HG02588 (cell line): ENCODE results near the gene JPH4.

ENCODE experiments used
- ATAC-seq: cut with Tn5 transposase; IDR thresholded peaks from one replicate; pipeline ENCODE4 v1.9.1; 2021; ENCODE audit warnings: mild to moderate bottlenecking, moderate library complexity; ENCODE audit not compliant: unreplicated experiment

Gene JPH4

DNA sequence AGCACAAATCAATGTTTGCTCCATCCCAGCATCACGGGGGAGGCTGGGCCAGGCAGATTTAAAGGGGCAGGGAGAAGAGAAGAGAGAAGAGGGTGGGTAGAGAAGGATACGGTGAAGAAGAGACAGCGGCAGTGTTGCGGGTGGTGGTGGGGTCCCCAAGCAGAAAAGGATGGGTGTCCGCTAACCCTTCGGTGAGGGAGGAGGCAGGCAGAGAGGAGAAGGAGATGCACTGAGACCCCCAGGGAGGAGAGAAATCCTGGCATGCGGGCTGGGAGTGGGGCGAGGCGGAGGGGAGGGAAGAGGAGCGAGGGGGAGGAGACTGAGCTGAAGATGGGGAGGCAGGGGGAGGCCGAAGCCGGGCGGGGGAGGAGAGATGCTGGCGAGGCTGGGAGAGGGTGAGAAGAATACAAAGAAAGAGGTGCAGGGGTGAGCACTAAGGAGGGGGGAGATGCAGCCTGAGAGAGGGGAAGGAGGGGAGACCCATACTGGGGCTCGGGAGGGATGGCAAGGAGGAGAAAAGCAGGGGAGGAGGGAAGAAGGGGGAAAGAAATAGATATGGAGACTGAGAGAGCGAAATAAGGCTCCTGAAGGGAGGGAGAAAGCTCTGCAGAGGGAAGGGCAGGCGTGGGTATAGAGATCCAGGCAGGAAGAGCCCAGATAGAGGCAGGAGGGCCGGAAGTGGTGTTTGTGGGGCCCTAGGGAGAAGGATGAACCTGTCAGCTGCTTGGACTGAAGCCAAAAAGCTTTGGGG lies at the start of gene JPH4:
TSS of gene JPH4 (minus strand) at position 231 of the 751 bp plus-strand sequence. CDS start 1,337 bp downstream, outside the sequence.
- ATAC-seq: no peak

GRCh38 chr14:23627961-23628360 lies 49.4 kb upstream of the JPH4 start:
- no peak for ATAC-seq

DNA sequence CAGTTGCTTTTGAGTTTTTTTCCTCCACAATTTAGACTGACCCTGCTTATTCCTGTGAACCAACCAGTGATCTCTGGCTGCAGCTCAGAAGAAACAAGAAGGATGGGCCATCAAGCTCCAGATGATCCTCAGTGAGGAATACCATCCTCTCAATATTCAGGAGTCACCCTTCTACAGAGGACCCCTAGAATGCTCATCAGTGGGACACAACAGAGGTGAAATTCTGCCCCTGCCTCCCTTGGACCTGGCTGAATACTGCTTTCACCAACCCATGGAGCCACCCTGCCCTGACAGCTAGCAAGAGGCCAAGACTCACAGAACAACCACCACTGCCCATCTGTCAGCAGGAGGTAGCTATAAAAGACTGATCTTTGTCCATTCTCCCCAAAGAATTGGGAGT lies 48.4 kb upstream of the JPH4 start:
- ATAC-seq: no peak

GRCh38 chr14:23624830-23625404 lies 46.3 kb upstream of the JPH4 start:
- ATAC-seq: no peak

DNA sequence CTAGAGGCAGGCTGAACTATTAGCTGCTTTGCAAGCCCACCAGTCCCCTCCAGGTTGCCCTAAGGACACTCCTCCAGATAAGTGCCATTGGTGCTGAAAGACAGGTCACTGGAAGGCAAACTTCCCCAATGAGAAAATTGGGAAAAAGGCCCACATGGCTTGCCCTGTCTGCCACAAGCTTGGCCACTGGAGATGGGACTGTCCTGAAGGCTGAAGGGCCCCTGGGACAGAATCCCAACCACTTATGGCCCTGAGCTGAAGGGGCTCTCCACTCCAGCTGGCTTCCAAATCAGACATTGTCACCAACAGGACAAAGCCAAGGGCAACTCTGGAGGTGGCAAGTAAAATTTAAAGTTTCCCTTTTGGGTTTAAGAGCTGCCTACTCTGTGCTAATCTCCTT lies 45.4 kb upstream of the JPH4 start:
- ATAC-seq: no peak

GRCh38 chr14:23622990-23623389 lies 44.4 kb upstream of the JPH4 start:
- ATAC-seq: no peak

- ATAC-seq: no peak
Observed at GRCh38 chr14:23621932-23622730, 43.5 kb upstream of the JPH4 start.

DNA sequence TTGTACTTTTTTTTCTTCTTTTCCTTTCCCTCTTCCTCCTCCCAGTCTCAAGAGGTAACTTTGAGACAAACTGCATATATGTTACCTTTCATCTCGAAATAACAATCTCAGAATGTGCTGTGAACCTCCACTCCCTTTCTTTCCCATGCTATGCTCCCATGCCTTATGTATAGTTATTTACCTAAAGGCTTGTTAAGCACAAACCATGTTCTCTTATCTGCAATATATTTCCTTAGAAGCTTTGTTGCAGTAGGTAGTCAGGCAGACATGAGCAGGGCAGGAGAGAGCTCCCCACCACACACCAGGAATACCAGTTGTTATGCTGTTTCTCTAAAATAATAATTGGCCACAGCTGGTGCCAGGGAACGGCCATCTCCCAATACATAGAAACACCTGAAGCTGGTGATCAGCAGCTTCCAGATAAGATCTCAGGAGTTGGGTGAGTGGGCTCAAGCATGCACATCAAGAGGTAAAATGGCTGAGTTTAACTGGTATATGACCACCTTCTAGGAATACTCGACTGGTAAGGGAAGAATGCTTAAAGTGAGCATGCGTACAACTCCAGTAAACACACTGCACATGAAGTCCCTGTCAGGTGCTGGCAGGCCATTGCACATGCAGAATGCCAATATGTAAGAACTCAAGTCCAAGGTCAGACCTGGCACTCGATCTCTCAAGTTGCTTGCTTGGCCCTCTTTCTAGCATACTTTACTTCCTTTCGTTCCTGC lies 42.8 kb upstream of the JPH4 start:
- ATAC-seq: no peak

DNA sequence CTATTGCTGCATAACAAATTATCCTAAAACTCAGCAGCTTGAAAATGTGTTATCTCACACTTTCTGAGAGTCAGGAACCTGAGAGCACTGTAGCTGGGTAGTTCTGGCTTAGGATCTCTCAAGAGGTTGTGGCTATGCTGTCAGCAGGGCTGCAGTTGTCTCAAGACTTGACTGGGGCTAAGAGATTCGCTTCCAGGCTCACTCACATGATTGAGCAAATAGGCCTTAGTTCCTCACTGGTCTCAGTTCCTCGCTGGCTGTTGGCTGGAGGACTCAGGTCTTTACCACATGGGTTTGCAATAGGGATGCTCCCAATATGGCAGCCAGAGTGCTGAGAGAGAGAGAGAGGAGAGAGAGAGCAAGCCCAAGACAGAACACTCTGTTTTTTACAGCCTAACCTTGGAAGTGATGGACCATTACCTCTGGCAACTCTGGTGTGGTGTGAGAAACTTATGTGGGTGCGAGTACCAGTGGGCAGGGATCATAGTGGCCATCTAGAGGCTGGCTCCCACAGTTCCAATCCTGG lies 41.6 kb upstream of the JPH4 start:
- ATAC-seq: no peak

GRCh38 chr14:23618415-23618988 lies 39.9 kb upstream of the JPH4 start:
- ATAC-seq: no peak

- no peak for ATAC-seq
Observed at GRCh38 chr14:23617539-23617938, 38.9 kb upstream of the JPH4 start.

DNA sequence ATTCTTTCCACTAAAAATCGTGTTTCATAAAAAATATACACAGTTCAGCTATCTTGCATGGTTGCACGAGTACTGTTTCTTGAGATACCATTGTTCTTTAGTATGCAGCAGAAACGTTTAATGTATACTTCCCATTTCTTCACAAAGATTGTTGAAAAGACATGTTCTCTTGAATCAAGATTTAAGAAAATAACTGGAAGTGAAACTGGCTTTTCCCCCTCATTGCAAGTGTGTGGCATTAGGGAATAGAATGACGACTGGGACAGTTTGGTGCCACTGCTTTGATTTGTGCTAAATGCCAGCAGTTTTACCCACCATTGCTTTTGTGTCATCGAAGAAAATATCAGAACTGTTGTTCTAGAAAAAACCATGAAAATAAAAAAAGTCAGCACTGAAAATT lies 37.3 kb upstream of the JPH4 start:
- no peak for ATAC-seq

DNA sequence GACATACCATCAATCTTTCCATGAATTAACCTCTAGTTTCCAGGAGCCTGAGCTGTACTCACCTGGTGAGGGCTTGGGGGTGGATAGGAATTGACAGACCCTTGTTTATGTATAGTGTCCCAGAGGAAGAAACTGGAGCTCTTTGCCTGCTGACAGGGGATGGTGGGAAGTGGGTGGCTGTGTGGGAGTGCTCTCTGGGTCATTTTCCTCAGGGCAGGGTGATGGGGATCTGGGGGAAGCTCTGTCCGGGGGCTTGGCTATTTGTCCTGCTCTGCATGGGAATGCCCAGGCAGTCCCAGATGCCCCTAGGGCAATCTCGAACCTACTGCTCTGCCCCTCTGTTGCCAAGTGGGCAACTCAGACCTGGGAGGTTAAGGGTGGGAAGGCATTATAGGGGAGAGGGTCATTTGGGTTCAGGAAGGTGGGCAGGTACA lies 35.8 kb upstream of the JPH4 start:
- no peak for ATAC-seq

DNA sequence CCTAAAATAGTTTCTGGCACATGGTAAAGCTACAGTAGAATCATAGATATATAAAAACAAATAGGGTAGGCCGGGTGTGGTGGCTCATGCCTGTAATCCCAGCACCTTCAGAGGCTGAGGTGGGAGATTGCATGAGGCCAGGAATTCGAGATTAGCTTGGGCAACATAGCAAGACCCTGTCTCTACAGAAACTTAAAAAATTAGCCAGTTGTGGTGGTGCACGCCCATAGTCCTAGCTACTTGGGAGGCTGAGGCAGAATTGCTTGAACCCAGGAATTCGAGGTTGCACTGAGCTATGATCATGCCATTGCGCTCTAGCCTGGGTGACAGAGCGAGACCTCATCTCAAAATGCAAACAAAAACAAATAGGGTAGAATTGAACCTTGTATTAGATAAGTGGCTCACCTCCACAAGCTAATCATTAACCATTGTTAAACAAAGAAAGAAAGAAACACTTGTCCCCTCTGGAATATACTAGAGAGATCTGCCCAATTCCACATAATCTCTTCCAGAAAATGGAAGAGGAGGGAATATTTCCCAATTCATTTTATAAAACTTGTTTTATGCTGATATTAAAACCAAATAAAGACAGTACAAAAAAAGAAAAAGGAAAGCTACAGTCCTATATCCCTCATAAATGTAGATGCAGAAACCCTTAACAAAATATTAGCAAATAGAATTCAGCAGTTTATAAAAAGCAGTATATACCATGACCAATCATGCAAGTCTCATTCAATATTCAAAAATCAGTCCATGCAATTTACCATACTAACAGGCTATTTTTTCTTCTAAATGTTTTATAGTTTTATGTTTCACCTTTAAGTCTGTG lies 34.9 kb upstream of the JPH4 start:
- no peak for ATAC-seq

DNA sequence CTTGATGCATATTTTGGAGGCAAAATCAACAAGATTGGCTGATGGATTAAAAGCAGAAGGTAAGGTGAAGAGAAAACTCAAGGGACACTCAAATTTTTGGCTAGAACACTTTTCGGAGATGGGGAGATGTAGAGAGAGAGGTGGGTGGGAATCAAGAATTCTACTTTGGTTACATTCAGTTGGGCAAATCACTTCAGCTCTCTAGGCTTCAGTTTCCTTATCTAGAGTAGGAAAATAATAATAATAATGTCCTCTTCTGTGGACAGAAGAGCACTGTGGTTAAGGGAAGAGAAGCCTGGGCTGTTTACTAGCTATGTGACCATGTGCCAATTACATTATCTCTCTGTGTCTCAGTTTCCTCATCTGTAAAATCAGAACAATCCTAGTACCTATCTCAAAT lies 34.2 kb upstream of the JPH4 start:
- no peak for ATAC-seq

GRCh38 chr14:23612354-23612732 lies 33.8 kb upstream of the JPH4 start:
- no peak for ATAC-seq

- no peak for ATAC-seq
Observed at GRCh38 chr14:23610815-23611289, 32.3 kb upstream of the JPH4 start.

DNA sequence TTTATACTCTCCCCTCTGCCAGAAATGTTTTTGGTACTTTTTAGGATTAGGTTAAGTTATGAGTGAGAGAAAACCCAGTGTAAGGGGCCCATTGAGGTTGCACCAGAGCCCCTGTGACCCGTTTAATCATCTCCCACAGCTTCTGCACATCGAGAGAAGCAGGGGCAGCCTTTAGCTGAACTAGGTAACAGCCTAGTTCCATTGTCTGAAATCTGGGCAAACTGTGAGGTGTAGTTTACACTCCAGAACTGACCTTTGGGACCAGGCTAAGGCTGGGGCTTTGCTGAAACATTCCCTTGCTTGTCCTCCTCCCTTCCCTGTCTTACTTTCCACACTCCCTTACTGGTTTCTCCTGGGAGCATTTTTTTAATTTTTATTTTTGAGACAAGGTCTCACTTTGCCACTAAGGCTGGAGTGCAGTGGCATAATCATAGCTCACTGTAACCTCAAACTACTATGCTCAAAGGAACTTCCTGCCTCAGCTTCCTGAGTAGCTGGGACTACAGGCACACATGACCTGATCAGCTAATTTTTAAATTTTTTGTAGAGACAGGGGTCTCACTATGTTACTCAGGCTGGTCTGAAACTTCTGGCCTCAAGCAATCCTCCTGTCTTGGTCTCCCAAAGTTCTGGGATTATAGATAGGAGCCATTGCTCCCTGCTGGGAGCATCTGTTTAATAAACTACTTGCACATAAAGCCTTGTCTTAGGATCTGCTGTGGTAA lies 31.7 kb upstream of the JPH4 start:
- no peak for ATAC-seq
